HepG2 (cell line): ENCODE results near the gene ZNHIT6. TPM values are rescaled to one million over a fixed set of nuclear protein-coding genes. Genes with fewer than 3 reads are reported as not detected.

Experiments
- ATAC-seq: fragments of 200-7000 bp; cut with Tn5 transposase; 3 replicates; pipeline ENCODE4 v1.9.1; 2020; ENCODE audit warnings: mild to moderate bottlenecking, moderate library complexity
- BruUV-seq: library from RNA; stranded (reverse); fragments of 400-500 nt; replicated peaks from 2 replicates; lab custom pipeline; 2021; lab: Mats Ljungman, UMichigan
- CTCF ChIA-PET: fragments of 300-600 bp; formaldehyde crosslinking; extraction: SDS; loops from one replicate; lab custom pipeline; 2021; ENCODE audit warnings: low total read pairs, inconsistent platforms, low intra/inter-chr PET ratio; lab: Yijun Ruan, JAX
- POLR2A ChIA-PET: fragments of 350-600 bp; sonication (Branson Sonifier 250); formaldehyde crosslinking; loops from one replicate; lab custom pipeline; 2020; ENCODE audit warnings: antibody characterized with exemption, inconsistent platforms; lab: Yijun Ruan, JAX
- DNase-seq: peaks from one replicate; pipeline ENCODE4 v3.0.0-alpha.2; 2015; ENCODE audit warnings: low spot score
- FAIRE-seq: peaks from 3 replicates; lab custom pipeline; 2011; peaks lifted over from hg19 to GRCh38; lab: Jason Lieb, UNC
- H2AFZ ChIP-seq: one replicate; pipeline ENCODE4 v1.6.1; 2011; ENCODE audit warnings: low read length, inconsistent platforms
- H3K27ac ChIP-seq: fragments of 300-600 bp; 3 replicates; pipeline ENCODE4 v1.8.0; 2011; ENCODE audit warnings: mixed run types, mild to moderate bottlenecking, mixed read lengths, low read length, inconsistent platforms; ENCODE audit not compliant: insufficient read depth; ENCODE audit errors: extremely low read length
- H3K27me3 ChIP-seq, 2 experiments: fragments of 200-600 bp in 1 of 2; 2 replicates in 1 of 2; 3 replicates in 1 of 2; pipeline versions ENCODE4 v1.6.0 to v1.8.0; 2011; ENCODE audit warnings: low read length in 2 of 2, mild to moderate bottlenecking in 2 of 2, moderate library complexity in 2 of 2, inconsistent platforms in 1 of 2; ENCODE audit not compliant: insufficient read depth in 2 of 2, control insufficient read depth in 1 of 2
- H3K36me3 ChIP-seq, 2 experiments: fragments of 200-600 bp in 1 of 2; replicated peaks in 1 of 2; 2 replicates in 1 of 2; 3 replicates in 1 of 2; pipeline versions ENCODE4 v1.5.1 to v1.8.0; 2011; ENCODE audit warnings: low read length in 2 of 2, inconsistent platforms in 1 of 2; ENCODE audit not compliant: insufficient read depth in 2 of 2, control insufficient read depth in 1 of 2
- H3K4me1 ChIP-seq: 2 replicates; pipeline ENCODE4 v1.5.1; 2012; ENCODE audit warnings: low read length, inconsistent platforms; ENCODE audit not compliant: insufficient read depth
- H3K4me2 ChIP-seq: 2 replicates; pipeline ENCODE4 v1.6.0; 2011; ENCODE audit warnings: low read depth, low read length, inconsistent platforms
- H3K4me3 ChIP-seq, 3 experiments: fragments of 200-600 bp in 1 of 3; sonication (generic), shearing (Covaris generic) in 1 of 3; replicated peaks in 1 of 3; 2 replicates each; pipeline ENCODE4 v1.5.1; 2011 to 2016; ENCODE audit warnings: low read length in 3 of 3, inconsistent platforms in 2 of 3, low read depth in 2 of 3, mild to moderate bottlenecking in 2 of 3, control low read depth in 1 of 3, mixed read lengths in 1 of 3; ENCODE audit not compliant: insufficient read depth in 1 of 3
- H3K79me2 ChIP-seq: one replicate; pipeline ENCODE4 v1.6.1; 2011; ENCODE audit warnings: low read length, inconsistent platforms; ENCODE audit not compliant: insufficient read depth
- H3K9ac ChIP-seq: 2 replicates; pipeline ENCODE4 v1.6.0; 2011; ENCODE audit warnings: mild to moderate bottlenecking, low read depth, low read length, inconsistent platforms; ENCODE audit not compliant: insufficient read depth
- H3K9me3 ChIP-seq: 2 replicates; pipeline ENCODE4 v1.5.1; 2012; ENCODE audit warnings: mild to moderate bottlenecking, low read length
- H4K20me1 ChIP-seq: 2 replicates; pipeline ENCODE4 v1.6.0; 2011; ENCODE audit warnings: inconsistent platforms, mild to moderate bottlenecking, low read length, moderate library complexity; ENCODE audit not compliant: insufficient read depth
- CEBPG ChIP-seq: IDR thresholded peaks from 2 replicates; pipeline ENCODE4 v1.6.1; 2016
- GATA4 ChIP-seq: sonication (generic); IDR thresholded peaks from 2 replicates; pipeline ENCODE4 v1.6.1; 2016; ENCODE audit warnings: antibody characterized with exemption, low read depth, borderline replicate concordance
- GZF1 ChIP-seq: sonication (generic); formaldehyde crosslinking; IDR thresholded peaks from 2 replicates; pipeline ENCODE4 v1.5.1; 2020; ENCODE audit warnings: mild to moderate bottlenecking, missing genetic modification reagents
- HNF1B ChIP-seq: sonication (generic); formaldehyde crosslinking; IDR thresholded peaks from 2 replicates; pipeline ENCODE4 v1.5.1; 2020; ENCODE audit warnings: mild to moderate bottlenecking, moderate library complexity, missing genetic modification reagents
- NFATC3 ChIP-seq: sonication (generic); formaldehyde crosslinking; IDR thresholded peaks from 2 replicates; pipeline ENCODE4 v1.5.1; 2020; ENCODE audit warnings: mild to moderate bottlenecking, missing genetic modification reagents
- ZNF329 ChIP-seq: sonication (generic); formaldehyde crosslinking; IDR thresholded peaks from 2 replicates; pipeline ENCODE4 v1.9.0; 2021; ENCODE audit warnings: low read depth, mild to moderate bottlenecking, missing genetic modification reagents
- ZNF570 ChIP-seq: sonication (generic); formaldehyde crosslinking; IDR thresholded peaks from 2 replicates; pipeline ENCODE4 v1.4.0; 2020; ENCODE audit warnings: mild to moderate bottlenecking, missing genetic modification reagents, borderline replicate concordance
- ZNF761 ChIP-seq: sonication (generic); formaldehyde crosslinking; conservative IDR thresholded peaks from 2 replicates; pipeline ENCODE4 v1.4.0; 2020; ENCODE audit warnings: mild to moderate bottlenecking, missing genetic modification reagents
- in situ Hi-C: cut with HindIII; loops from 2 replicates; pipeline ENCODE4 v1.10.0; 2017; ENCODE audit warnings: low pct_unique_long_range_greater_than_20kb; ENCODE audit not compliant: extremely low pct_ligation_motif_present
- intact Hi-C: fragments of 100-400 bp; cut with micrococcal nuclease; formaldehyde crosslinking; loops from one replicate; pipeline ENCODE4 v1.10.0; 2022; ENCODE audit not compliant: unreplicated experiment
- polyA plus RNA-seq, 8 experiments: library from polyadenylated mRNA; depleted of rRNA in 3 of 8; stranded (reverse) in 7 of 8; unstranded in 1 of 8; fragments of >200 nt; fragmentation: Illumina TruSeq in 4 of 8; extraction: Trizol in 4 of 8; gene quantifications; 2 replicates each; pipeline versions ENCODE4 v1.2.1 to v1.2.3, GENCODE V29; 2011 to 2016; ENCODE audit warnings: low read depth in 4 of 8, missing spikeins in 1 of 8, mixed read lengths in 1 of 8; ENCODE audit not compliant: insufficient read depth in 1 of 8
- total RNA-seq, 5 experiments: library from RNA; depleted of rRNA; stranded (reverse); fragments of >200 nt; fragmentation: Illumina TruSeq; extraction: Trizol; gene quantifications; 2 replicates each; pipeline ENCODE4 v1.2.3, GENCODE V29; 2016; ENCODE audit warnings: low read depth in 1 of 5
- TF ChIP-seq, protein P1 (sequence below): sonication (generic); formaldehyde crosslinking; IDR thresholded peaks from 2 replicates; pipeline ENCODE4 v1.8.0; 2022; ENCODE audit warnings: mild to moderate bottlenecking, missing genetic modification reagents; ENCODE audit not compliant: insufficient replicate concordance
- TF ChIP-seq, protein P2 (sequence below): sonication (generic); formaldehyde crosslinking; IDR thresholded peaks from 2 replicates; pipeline ENCODE4 v1.5.1; 2020; ENCODE audit warnings: missing genetic modification reagents, mild to moderate bottlenecking, borderline replicate concordance
- TF ChIP-seq, protein P3 (sequence below): sonication (generic); formaldehyde crosslinking; IDR thresholded peaks from 2 replicates; pipeline ENCODE4 v1.8.1; 2023; ENCODE audit warnings: mild to moderate bottlenecking, moderate library complexity, missing genetic modification reagents
- TF ChIP-seq, protein P4 (sequence below): IDR thresholded peaks from 2 replicates; pipeline ENCODE4 v1.6.1; 2016; ENCODE audit warnings: low read depth, missing genetic modification reagents, missing compliant biosample characterization

The ZNHIT6 gene
- total and polyA plus RNA-seq, 2 of the 13 experiments (the other 11 are each of a cell fraction or from before 2014, with no cell fraction given), result 6.0 to 15.2 TPM

DNA sequence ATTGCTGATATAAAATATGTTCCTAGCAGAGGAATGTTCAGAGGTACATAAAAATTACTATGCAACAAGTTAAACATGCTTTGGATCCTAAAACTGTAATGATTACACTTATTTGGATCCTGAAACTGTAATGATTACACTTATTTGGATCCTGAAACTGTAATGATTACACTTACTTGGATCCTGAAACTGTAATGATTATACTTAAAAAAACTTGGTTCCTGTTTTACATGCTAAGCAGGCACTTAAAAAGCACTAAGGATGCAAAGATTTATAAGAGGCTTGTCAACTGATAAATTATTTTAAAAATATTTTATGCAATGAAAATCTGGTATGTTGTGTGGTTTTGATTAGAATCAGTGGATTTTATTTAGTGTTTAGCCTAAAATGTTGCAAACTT is 47.7 kb downstream of the ZNHIT6 start:
- Histone ChIP-seq H3K27me3 (no peaks in the 10 kb centered on the region; a peak in 1 of 5 replicates), H3K79me2 (no peaks in the 10 kb centered on the region), H3K36me3 (peaks cover 0 to 4% of the 10 kb centered on the region in 2 experiments; a peak in 3 of 5 replicates), H3K9me3 (no peaks in the 10 kb centered on the region), H3K4me3 (no peak overlapping the region), H4K20me1 (no peaks in the 10 kb centered on the region), H3K9ac (no peak overlapping the region), H3K27ac (no peak overlapping the region), H3K4me1 (peaks cover 25% of the 10 kb centered on the region), H3K4me2 (no peak overlapping the region), H2AFZ (no peak overlapping the region)
- in situ Hi-C loops, result no loop called here
- intact Hi-C loops, result no loop called here
- ATAC-seq (no peak), FAIRE-seq (no peak), DNase-seq (no peak)
- BruUV-seq, result no TSS peak
- CTCF ChIA-PET, result no interaction called here
- POLR2A ChIA-PET, result no interaction called here
- TF ChIP-seq, protein P1, sequence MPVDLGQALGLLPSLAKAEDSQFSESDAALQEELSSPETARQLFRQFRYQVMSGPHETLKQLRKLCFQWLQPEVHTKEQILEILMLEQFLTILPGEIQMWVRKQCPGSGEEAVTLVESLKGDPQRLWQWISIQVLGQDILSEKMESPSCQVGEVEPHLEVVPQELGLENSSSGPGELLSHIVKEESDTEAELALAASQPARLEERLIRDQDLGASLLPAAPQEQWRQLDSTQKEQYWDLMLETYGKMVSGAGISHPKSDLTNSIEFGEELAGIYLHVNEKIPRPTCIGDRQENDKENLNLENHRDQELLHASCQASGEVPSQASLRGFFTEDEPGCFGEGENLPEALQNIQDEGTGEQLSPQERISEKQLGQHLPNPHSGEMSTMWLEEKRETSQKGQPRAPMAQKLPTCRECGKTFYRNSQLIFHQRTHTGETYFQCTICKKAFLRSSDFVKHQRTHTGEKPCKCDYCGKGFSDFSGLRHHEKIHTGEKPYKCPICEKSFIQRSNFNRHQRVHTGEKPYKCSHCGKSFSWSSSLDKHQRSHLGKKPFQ, result no peak
- TF ChIP-seq HNF1B (CRISPR knock-in tag) (no peak), ZNF570 (CRISPR knock-in tag) (no peak), ZNF761 (CRISPR knock-in tag) (no peak), ZNF329 (no peak), NFATC3 (CRISPR knock-in tag) (no peak), GATA4 (no peak), GZF1 (CRISPR knock-in tag) (no peak), CEBPG (CRISPR knock-in tag) (no peak)
- TF ChIP-seq, protein P2, sequence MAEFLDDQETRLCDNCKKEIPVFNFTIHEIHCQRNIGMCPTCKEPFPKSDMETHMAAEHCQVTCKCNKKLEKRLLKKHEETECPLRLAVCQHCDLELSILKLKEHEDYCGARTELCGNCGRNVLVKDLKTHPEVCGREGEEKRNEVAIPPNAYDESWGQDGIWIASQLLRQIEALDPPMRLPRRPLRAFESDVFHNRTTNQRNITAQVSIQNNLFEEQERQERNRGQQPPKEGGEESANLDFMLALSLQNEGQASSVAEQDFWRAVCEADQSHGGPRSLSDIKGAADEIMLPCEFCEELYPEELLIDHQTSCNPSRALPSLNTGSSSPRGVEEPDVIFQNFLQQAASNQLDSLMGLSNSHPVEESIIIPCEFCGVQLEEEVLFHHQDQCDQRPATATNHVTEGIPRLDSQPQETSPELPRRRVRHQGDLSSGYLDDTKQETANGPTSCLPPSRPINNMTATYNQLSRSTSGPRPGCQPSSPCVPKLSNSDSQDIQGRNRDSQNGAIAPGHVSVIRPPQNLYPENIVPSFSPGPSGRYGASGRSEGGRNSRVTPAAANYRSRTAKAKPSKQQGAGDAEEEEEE (CRISPR knock-in tag), result no peak
- TF ChIP-seq, protein P3, sequence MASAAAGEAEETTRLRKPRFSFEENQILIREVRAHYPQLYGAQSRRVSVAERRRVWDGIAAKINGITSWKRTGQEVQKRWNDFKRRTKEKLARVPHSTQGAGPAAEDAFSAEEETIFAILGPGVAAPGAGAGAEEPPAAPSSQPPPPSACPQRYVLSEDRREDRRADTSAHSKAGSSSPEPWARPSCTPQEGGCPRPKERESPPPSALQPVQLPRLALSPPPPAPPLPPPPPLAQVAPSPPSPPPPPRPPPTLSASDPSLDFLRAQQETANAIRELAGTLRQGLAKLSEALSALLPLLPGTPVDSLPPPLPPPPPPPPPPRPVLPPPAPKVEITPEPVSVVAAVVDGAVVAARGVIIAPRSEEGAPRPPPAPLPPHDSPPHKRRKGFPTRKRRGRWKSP (CRISPR knock-in tag), result no peak
- TF ChIP-seq, protein P4, sequence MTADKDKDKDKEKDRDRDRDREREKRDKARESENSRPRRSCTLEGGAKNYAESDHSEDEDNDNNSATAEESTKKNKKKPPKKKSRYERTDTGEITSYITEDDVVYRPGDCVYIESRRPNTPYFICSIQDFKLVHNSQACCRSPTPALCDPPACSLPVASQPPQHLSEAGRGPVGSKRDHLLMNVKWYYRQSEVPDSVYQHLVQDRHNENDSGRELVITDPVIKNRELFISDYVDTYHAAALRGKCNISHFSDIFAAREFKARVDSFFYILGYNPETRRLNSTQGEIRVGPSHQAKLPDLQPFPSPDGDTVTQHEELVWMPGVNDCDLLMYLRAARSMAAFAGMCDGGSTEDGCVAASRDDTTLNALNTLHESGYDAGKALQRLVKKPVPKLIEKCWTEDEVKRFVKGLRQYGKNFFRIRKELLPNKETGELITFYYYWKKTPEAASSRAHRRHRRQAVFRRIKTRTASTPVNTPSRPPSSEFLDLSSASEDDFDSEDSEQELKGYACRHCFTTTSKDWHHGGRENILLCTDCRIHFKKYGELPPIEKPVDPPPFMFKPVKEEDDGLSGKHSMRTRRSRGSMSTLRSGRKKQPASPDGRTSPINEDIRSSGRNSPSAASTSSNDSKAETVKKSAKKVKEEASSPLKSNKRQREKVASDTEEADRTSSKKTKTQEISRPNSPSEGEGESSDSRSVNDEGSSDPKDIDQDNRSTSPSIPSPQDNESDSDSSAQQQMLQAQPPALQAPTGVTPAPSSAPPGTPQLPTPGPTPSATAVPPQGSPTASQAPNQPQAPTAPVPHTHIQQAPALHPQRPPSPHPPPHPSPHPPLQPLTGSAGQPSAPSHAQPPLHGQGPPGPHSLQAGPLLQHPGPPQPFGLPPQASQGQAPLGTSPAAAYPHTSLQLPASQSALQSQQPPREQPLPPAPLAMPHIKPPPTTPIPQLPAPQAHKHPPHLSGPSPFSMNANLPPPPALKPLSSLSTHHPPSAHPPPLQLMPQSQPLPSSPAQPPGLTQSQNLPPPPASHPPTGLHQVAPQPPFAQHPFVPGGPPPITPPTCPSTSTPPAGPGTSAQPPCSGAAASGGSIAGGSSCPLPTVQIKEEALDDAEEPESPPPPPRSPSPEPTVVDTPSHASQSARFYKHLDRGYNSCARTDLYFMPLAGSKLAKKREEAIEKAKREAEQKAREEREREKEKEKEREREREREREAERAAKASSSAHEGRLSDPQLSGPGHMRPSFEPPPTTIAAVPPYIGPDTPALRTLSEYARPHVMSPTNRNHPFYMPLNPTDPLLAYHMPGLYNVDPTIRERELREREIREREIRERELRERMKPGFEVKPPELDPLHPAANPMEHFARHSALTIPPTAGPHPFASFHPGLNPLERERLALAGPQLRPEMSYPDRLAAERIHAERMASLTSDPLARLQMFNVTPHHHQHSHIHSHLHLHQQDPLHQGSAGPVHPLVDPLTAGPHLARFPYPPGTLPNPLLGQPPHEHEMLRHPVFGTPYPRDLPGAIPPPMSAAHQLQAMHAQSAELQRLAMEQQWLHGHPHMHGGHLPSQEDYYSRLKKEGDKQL (CRISPR knock-in tag), result no peak
